DOHH2 (cell line): ENCODE results near the gene USP13.

Experiments
- EZH2phosphoT487 ChIP-seq: fragments of 200-600 bp; sonication (generic); IDR thresholded peaks from 2 replicates; pipeline ENCODE4 v1.6.1; 2017; ENCODE audit warnings: borderline replicate concordance, mild to moderate bottlenecking, antibody characterized with exemption, low read length, moderate library complexity, mixed read lengths
- TF ChIP-seq, protein P1 (sequence below): fragments of 200-600 bp; sonication (generic); IDR thresholded peaks from one replicate; pipeline ENCODE4 v1.5.1; 2014; ENCODE audit warnings: antibody characterized with exemption, mild to moderate bottlenecking, low read depth, low read length; ENCODE audit not compliant: poor library complexity, severe bottlenecking

GRCh38 chr3:179713643-179714090 is 60.8 kb downstream of the USP13 start:
- TF ChIP-seq, protein P1, sequence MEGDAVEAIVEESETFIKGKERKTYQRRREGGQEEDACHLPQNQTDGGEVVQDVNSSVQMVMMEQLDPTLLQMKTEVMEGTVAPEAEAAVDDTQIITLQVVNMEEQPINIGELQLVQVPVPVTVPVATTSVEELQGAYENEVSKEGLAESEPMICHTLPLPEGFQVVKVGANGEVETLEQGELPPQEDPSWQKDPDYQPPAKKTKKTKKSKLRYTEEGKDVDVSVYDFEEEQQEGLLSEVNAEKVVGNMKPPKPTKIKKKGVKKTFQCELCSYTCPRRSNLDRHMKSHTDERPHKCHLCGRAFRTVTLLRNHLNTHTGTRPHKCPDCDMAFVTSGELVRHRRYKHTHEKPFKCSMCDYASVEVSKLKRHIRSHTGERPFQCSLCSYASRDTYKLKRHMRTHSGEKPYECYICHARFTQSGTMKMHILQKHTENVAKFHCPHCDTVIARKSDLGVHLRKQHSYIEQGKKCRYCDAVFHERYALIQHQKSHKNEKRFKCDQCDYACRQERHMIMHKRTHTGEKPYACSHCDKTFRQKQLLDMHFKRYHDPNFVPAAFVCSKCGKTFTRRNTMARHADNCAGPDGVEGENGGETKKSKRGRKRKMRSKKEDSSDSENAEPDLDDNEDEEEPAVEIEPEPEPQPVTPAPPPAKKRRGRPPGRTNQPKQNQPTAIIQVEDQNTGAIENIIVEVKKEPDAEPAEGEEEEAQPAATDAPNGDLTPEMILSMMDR = no peak
- TF ChIP-seq EZH2phosphoT487 = no peak
